ENCODE measurements around the gene FARP1.
"Not testable (repeated sequence)": the region's sequence is repeated elsewhere in the genome, so short reads cannot be mapped to it uniquely, and the experiment has no call there.

The FARP1 gene

GRCh38 chr13:98390086-98390715 is 247.3 kb downstream of the FARP1 start:
- DNase-seq = peak in 3 of 58 donors; percentile 10 to 23 (median 16)

GRCh38 chr13:98393873-98394272 is 251.0 kb downstream of the FARP1 start:
- peak in 36 of 58 donors; percentile 8 to 84 (median 32) for DNase-seq

- DNase-seq = no peak
Measured at GRCh38 chr13:98394820-98395510, 252.1 kb downstream of the FARP1 start.

- no peak for DNase-seq
Measured at GRCh38 chr13:98396071-98396710, 253.3 kb downstream of the FARP1 start.

GRCh38 chr13:98397221-98397620 is 254.3 kb downstream of the FARP1 start:
- no peak for DNase-seq

- DNase-seq = no peak
Measured at GRCh38 chr13:98397861-98398260, 255.0 kb downstream of the FARP1 start.

- DNase-seq = no peak
Measured at GRCh38 chr13:98398581-98398980, 255.7 kb downstream of the FARP1 start.

- DNase-seq = no peak
Measured at GRCh38 chr13:98399756-98400155, 256.9 kb downstream of the FARP1 start.

- no peak for DNase-seq
Measured at GRCh38 chr13:98401934-98402333, 259.0 kb downstream of the FARP1 start.

GRCh38 chr13:98403076-98403475 is 260.2 kb downstream of the FARP1 start:
- no peak for DNase-seq

GRCh38 chr13:98405107-98405571 is 262.2 kb downstream of the FARP1 start:
- DNase-seq = peak in 45 of 58 donors; percentile 8 to 90 (median 39)

- no peak for DNase-seq
Measured at GRCh38 chr13:98405690-98406344, 262.9 kb downstream of the FARP1 start.

GRCh38 chr13:98406427-98406826 is 263.5 kb downstream of the FARP1 start:
- DNase-seq = no peak

GRCh38 chr13:98406971-98407370 is 264.1 kb downstream of the FARP1 start:
- DNase-seq = no peak

- DNase-seq = peak in 1 of 58 donors; percentile 4
Measured at GRCh38 chr13:98407575-98407974, 264.7 kb downstream of the FARP1 start.

- DNase-seq = no peak
Measured at GRCh38 chr13:98409281-98409680, 266.4 kb downstream of the FARP1 start.

- DNase-seq = no peak
Measured at GRCh38 chr13:98410612-98411011, 267.7 kb downstream of the FARP1 start.

GRCh38 chr13:98411013-98411412 is 268.1 kb downstream of the FARP1 start:
- DNase-seq = no peak

GRCh38 chr13:98411617-98412265 is 268.8 kb downstream of the FARP1 start:
- peak in 2 of 58 donors; percentile 2 to 11 for DNase-seq

- not testable (repeated sequence) for DNase-seq
Measured at GRCh38 chr13:98413278-98413677, 270.4 kb downstream of the FARP1 start.

- no peak for DNase-seq
Measured at GRCh38 chr13:98413796-98414195, 270.9 kb downstream of the FARP1 start.

Measured in anterior cingulate cortex (tissue), 58 donors.